Thyroid gland (tissue), 4 donors: ENCODE data around the gene YES1.

ENCODE experiments used
- CTCF ChIP-seq, 6 experiments: fragments of 200-600 bp in 3 of 6; fragments of 450-650 bp in 3 of 6; sonication (generic) in 3 of 6; IDR thresholded peaks; one replicate each; pipeline ENCODE4 v1.5.1; 2016 to 2019; ENCODE audit warnings: antibody characterized with exemption in 6 of 6, mild to moderate bottlenecking in 2 of 6, inconsistent platforms in 1 of 6, moderate library complexity in 1 of 6
- POLR2A ChIP-seq, 2 donors: fragments of 450-650 bp; IDR thresholded peaks; one replicate each; pipeline ENCODE4 v1.6.1; 2017; ENCODE audit warnings: antibody characterized with exemption in 2 of 2, mild to moderate bottlenecking in 2 of 2, moderate library complexity in 1 of 2

DNA sequence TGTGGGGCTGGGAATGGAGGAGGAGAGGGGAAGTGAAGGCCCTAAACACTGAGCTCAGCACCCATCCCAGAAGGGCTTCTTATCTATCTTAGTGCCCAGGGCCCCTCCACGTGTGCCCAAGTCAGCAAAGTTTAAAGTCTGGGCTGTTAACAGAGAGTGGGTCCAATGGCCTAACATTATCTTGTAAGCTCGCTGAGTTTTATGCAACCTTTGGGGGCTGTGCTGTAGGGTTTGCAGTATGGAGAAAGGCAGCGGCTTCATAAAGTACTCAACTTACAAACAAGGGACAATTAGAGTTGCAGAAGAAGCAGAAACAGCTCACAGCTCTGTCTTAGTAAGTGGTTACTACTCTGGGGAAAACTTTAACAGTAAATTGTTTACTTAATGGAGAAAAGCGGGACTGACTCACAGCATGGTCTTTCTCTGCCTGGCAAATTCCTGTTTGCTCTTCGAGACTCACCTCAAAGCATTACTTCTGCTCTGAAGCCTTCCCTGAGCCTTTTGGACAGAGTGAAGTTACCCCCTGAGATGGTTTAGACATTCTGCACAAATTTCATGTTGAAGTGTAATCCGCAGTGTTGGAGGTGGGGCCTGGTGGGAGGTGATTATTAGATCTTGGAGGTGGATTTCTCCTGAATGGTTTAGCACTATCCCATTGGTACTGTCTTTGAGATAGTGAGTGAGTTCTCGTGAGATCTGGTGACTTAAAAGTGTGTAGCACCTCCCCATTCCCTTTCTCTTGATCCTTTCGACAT is 108.7 kb downstream of the YES1 start:
- TF ChIP-seq CTCF (IDR thresholded peaks at IDR 0.05) (no peak), POLR2A (IDR thresholded peaks at IDR 0.05) (no peak)
